HepG2 (cell line): ENCODE results near the gene ANKRA2. TPM values are rescaled to one million over a fixed set of nuclear protein-coding genes. Genes with fewer than 3 reads are reported as not detected.

Experiments
- DDIT3 ChIP-seq: sonication (generic); formaldehyde crosslinking; IDR thresholded peaks from 2 replicates; pipeline ENCODE4 v1.4.0; 2020; ENCODE audit warnings: mild to moderate bottlenecking, missing genetic modification reagents
- EHMT2 ChIP-seq: fragments of 200-600 bp; sonication (generic); IDR thresholded peaks from 2 replicates; pipeline ENCODE4 v1.7.0; 2017; ENCODE audit warnings: antibody characterized with exemption, low read depth, low read length, borderline replicate concordance
- HIC2 ChIP-seq: sonication (generic); formaldehyde crosslinking; IDR thresholded peaks from 2 replicates; pipeline ENCODE4 v1.9.0; 2022; ENCODE audit warnings: low read depth, missing genetic modification reagents
- MAF1 ChIP-seq: sonication (generic); formaldehyde crosslinking; IDR thresholded peaks from 2 replicates; pipeline ENCODE4 v1.5.0; 2020; ENCODE audit warnings: missing genetic modification reagents, borderline replicate concordance
- NCOA1 ChIP-seq: sonication (generic); formaldehyde crosslinking; IDR thresholded peaks from 2 replicates; pipeline ENCODE4 v1.9.0; 2021; ENCODE audit warnings: missing genetic modification reagents
- NFIC ChIP-seq: IDR thresholded peaks from 2 replicates; pipeline ENCODE4 v1.6.1; 2012; ENCODE audit warnings: mild to moderate bottlenecking, low read length, inconsistent platforms
- NR2F2 ChIP-seq: IDR thresholded peaks from 2 replicates; pipeline ENCODE4 v1.6.1; 2012; ENCODE audit warnings: low read depth, inconsistent platforms, borderline replicate concordance
- NR2F6 ChIP-seq, 2 experiments: IDR thresholded peaks; 2 replicates each; pipeline ENCODE4 v1.6.1; 2016; ENCODE audit warnings: antibody characterized with exemption in 1 of 2, mild to moderate bottlenecking in 1 of 2
- REL ChIP-seq: sonication (generic); formaldehyde crosslinking; conservative IDR thresholded peaks from 2 replicates; pipeline ENCODE4 v1.8.0; 2022; ENCODE audit warnings: mild to moderate bottlenecking, missing genetic modification reagents, moderate library complexity
- ZNF225 ChIP-seq: sonication (generic); formaldehyde crosslinking; IDR thresholded peaks from 2 replicates; pipeline ENCODE4 v1.4.0; 2020; ENCODE audit warnings: mild to moderate bottlenecking, missing genetic modification reagents
- ZSCAN21 ChIP-seq: sonication (generic); formaldehyde crosslinking; IDR thresholded peaks from 2 replicates; pipeline ENCODE4 v1.8.0; 2022; ENCODE audit warnings: mild to moderate bottlenecking, missing genetic modification reagents, moderate library complexity, borderline replicate concordance
- polyA plus RNA-seq, 8 experiments: library from polyadenylated mRNA; depleted of rRNA in 3 of 8; stranded (reverse) in 7 of 8; unstranded in 1 of 8; fragments of >200 nt; fragmentation: Illumina TruSeq in 4 of 8; extraction: Trizol in 4 of 8; gene quantifications; 2 replicates each; pipeline versions ENCODE4 v1.2.1 to v1.2.3, GENCODE V29; 2011 to 2016; ENCODE audit warnings: low read depth in 4 of 8, missing spikeins in 1 of 8, mixed read lengths in 1 of 8; ENCODE audit not compliant: insufficient read depth in 1 of 8
- total RNA-seq, 5 experiments: library from RNA; depleted of rRNA; stranded (reverse); fragments of >200 nt; fragmentation: Illumina TruSeq; extraction: Trizol; gene quantifications; 2 replicates each; pipeline ENCODE4 v1.2.3, GENCODE V29; 2016; ENCODE audit warnings: low read depth in 1 of 5
- TF ChIP-seq, protein P1 (sequence below): sonication (generic); formaldehyde crosslinking; IDR thresholded peaks from 2 replicates; pipeline ENCODE4; 2020; ENCODE audit warnings: missing genetic modification reagents, mild to moderate bottlenecking, borderline replicate concordance
- TF ChIP-seq, protein P2 (sequence below): sonication (generic); formaldehyde crosslinking; IDR thresholded peaks from 2 replicates; pipeline ENCODE4 v1.8.1; 2023; ENCODE audit warnings: mild to moderate bottlenecking, inconsistent platforms, moderate library complexity, missing genetic modification reagents, borderline replicate concordance
- TF ChIP-seq, protein P3 (sequence below): sonication (generic); formaldehyde crosslinking; IDR thresholded peaks from 2 replicates; pipeline ENCODE4 v1.4.0; 2020; ENCODE audit warnings: missing genetic modification reagents, borderline replicate concordance

The ANKRA2 gene
- total and polyA plus RNA-seq, 2 of the 13 experiments (the other 11 are each of a cell fraction or from before 2014, with no cell fraction given): 23.6 to 33.6 TPM

DNA sequence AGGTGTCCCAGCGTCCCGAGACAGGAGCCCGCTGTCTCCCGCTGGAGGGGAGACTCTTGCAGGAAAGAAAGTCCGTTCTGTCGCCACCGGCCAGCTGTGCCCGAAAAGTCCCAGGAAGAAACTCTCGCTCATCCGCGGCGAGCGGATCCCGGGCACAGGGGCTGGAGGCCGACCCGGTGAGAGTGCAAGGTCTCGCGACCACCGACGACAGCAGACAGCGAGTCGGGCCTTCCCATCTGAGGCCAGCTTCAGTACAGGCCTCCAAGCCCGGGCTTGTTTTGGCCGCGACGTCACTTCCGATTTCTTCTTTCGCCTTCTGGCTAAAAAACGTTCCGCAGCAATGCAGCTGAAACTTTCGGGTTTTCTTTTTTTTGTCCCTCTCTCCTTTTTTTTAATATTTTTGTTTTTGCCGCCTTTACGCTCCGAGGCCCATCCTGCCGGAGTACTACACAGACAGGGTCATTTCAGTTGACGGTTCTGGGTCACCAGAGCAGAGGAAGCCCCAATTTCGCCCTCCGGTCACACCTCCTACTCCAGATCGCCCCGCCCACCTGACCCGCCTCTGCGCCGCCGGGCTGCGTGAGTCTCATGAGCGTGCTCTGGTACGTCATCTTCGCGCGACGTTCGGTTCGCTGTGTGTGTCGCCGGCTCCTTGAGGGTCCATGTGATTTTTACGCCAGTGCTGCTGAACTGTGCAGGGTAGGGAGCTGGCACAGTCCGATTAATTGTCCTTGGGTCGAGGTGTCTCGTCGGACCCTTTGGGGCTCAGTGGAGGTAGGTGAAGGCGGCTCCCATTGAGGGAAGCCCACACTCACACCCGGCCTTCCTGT lies at the start of gene ANKRA2, which contains the start of gene UTP15 (continued):
- TF ChIP-seq HIC2 (no peak), MAF1 (CRISPR knock-in tag) (no peak), ZSCAN21 (CRISPR knock-in tag) (peak; percentile 47; the same call in 1 of the 2 replicates), NR2F2 (no peak), DDIT3 (CRISPR knock-in tag) (no peak), NFIC (no peak), REL (no peak), NR2F6 (IDR thresholded peaks at IDR 0.05) (no peak; the same call in 1 of the 2 replicates), NR2F6 (CRISPR knock-in tag; IDR thresholded peaks at IDR 0.05) (peak; percentile 49; the same call in 1 of the 2 replicates), NCOA1 (CRISPR knock-in tag) (no peak), ZNF225 (CRISPR knock-in tag) (no peak), EHMT2 (no peak)
- TF ChIP-seq, protein P1, sequence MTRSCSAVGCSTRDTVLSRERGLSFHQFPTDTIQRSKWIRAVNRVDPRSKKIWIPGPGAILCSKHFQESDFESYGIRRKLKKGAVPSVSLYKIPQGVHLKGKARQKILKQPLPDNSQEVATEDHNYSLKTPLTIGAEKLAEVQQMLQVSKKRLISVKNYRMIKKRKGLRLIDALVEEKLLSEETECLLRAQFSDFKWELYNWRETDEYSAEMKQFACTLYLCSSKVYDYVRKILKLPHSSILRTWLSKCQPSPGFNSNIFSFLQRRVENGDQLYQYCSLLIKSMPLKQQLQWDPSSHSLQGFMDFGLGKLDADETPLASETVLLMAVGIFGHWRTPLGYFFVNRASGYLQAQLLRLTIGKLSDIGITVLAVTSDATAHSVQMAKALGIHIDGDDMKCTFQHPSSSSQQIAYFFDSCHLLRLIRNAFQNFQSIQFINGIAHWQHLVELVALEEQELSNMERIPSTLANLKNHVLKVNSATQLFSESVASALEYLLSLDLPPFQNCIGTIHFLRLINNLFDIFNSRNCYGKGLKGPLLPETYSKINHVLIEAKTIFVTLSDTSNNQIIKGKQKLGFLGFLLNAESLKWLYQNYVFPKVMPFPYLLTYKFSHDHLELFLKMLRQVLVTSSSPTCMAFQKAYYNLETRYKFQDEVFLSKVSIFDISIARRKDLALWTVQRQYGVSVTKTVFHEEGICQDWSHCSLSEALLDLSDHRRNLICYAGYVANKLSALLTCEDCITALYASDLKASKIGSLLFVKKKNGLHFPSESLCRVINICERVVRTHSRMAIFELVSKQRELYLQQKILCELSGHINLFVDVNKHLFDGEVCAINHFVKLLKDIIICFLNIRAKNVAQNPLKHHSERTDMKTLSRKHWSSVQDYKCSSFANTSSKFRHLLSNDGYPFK (CRISPR knock-in tag): peak; percentile 66; the same call in 1 of the 2 replicates
- TF ChIP-seq, protein P2, sequence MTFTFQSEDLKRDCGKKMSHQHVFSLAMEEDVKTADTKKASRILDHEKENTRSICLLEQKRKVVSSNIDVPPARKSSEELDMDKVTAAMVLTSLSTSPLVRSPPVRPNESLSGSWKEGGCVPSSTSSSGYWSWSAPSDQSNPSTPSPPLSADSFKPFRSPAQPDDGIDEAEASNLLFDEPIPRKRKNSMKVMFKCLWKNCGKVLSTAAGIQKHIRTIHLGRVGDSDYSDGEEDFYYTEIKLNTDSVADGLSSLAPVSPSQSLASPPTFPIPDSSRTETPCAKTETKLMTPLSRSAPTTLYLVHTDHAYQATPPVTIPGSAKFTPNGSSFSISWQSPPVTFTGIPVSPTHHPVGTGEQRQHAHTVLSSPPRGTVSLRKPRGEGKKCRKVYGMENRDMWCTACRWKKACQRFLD (CRISPR knock-in tag): no peak
- TF ChIP-seq, protein P3, sequence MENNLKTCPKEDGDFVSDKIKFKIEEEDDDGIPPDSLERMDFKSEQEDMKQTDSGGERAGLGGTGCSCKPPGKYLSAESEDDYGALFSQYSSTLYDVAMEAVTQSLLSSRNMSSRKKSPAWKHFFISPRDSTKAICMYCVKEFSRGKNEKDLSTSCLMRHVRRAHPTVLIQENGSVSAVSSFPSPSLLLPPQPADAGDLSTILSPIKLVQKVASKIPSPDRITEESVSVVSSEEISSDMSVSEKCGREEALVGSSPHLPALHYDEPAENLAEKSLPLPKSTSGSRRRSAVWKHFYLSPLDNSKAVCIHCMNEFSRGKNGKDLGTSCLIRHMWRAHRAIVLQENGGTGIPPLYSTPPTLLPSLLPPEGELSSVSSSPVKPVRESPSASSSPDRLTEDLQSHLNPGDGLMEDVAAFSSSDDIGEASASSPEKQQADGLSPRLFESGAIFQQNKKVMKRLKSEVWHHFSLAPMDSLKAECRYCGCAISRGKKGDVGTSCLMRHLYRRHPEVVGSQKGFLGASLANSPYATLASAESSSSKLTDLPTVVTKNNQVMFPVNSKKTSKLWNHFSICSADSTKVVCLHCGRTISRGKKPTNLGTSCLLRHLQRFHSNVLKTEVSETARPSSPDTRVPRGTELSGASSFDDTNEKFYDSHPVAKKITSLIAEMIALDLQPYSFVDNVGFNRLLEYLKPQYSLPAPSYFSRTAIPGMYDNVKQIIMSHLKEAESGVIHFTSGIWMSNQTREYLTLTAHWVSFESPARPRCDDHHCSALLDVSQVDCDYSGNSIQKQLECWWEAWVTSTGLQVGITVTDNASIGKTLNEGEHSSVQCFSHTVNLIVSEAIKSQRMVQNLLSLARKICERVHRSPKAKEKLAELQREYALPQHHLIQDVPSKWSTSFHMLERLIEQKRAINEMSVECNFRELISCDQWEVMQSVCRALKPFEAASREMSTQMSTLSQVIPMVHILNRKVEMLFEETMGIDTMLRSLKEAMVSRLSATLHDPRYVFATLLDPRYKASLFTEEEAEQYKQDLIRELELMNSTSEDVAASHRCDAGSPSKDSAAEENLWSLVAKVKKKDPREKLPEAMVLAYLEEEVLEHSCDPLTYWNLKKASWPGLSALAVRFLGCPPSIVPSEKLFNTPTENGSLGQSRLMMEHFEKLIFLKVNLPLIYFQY: 0 out of 2 replicates have a peak, but pooled peaks have one; percentile 41
